ENCODE data around the gene ALCAM.

The ALCAM gene

GRCh38 chr3:105328338-105328730 is 38.4 kb upstream of the ALCAM start:
- ChIA-PET POLR2A (ENCODE audit: low non-redundant PET) (no interaction called here), CTCF (no interaction called here)
- no peak overlapping the region for H3K27ac ChIP-seq
- peak; percentile 46 for DNase-seq (ENCODE audit: low spot score)
- no peak for TF ChIP-seq CTCF (conservative IDR thresholded peaks at IDR 0.05; ENCODE audit: low read depth)

- no peak for TF ChIP-seq CTCF (conservative IDR thresholded peaks at IDR 0.05; ENCODE audit: low read depth)
- H3K27ac ChIP-seq = no peak overlapping the region
- ChIA-PET POLR2A (ENCODE audit: low non-redundant PET) (no interaction called here), CTCF (no interaction called here)
- DNase-seq (ENCODE audit: low spot score) = no peak
Observed at GRCh38 chr3:105332961-105333360, 33.7 kb upstream of the ALCAM start.

GRCh38 chr3:105334138-105334882 is 32.4 kb upstream of the ALCAM start:
- DNase-seq (ENCODE audit: low spot score) = no peak
- CTCF ChIA-PET = interaction anchor here (0.6 kb wide), 2 partner anchors 35 to 120 kb away, joined by 3 to 4 read pairs; no protein-coding TSS in a partner anchor
- POLR2A ChIA-PET (ENCODE audit: low non-redundant PET) = no interaction called here
- H3K27ac ChIP-seq = no peak overlapping the region
- TF ChIP-seq CTCF (conservative IDR thresholded peaks at IDR 0.05; ENCODE audit: low read depth) = no peak

- no peak for DNase-seq (ENCODE audit: low spot score)
- POLR2A ChIA-PET (ENCODE audit: low non-redundant PET) = no interaction called here
- TF ChIP-seq CTCF (conservative IDR thresholded peaks at IDR 0.05; ENCODE audit: low read depth) = no peak
- CTCF ChIA-PET = no interaction called here
- no peak overlapping the region for H3K27ac ChIP-seq
Observed at GRCh38 chr3:105339946-105340345, 26.8 kb upstream of the ALCAM start.

GRCh38 chr3:105343991-105344390 is 22.7 kb upstream of the ALCAM start:
- CTCF ChIA-PET = interaction anchor here (0.5 kb wide), 1 partner anchor 131 kb away, joined by 3 read pairs; no protein-coding TSS in a partner anchor
- no peak for TF ChIP-seq CTCF (conservative IDR thresholded peaks at IDR 0.05; ENCODE audit: low read depth)
- no peak overlapping the region for H3K27ac ChIP-seq
- POLR2A ChIA-PET (ENCODE audit: low non-redundant PET) = no interaction called here
- no peak for DNase-seq (ENCODE audit: low spot score)

- DNase-seq (ENCODE audit: low spot score) = no peak
- ChIA-PET POLR2A (ENCODE audit: low non-redundant PET) (no interaction called here), CTCF (no interaction called here)
- H3K27ac ChIP-seq = no peak overlapping the region
- no peak for TF ChIP-seq CTCF (conservative IDR thresholded peaks at IDR 0.05; ENCODE audit: low read depth)
Observed at GRCh38 chr3:105345156-105345555, 21.6 kb upstream of the ALCAM start.

Data from RWPE1 (cell line).